Endothelial cell of umbilical vein (primary cell): ENCODE results near the gene CSNK1G2. TPM values are rescaled to one million over a fixed set of nuclear protein-coding genes. Genes with fewer than 3 reads are reported as not detected.

Experiments
- BruUV-seq: library from RNA; stranded (reverse); fragments of 400-500 nt; replicated peaks from 2 replicates; lab custom pipeline; 2021; lab: Mats Ljungman, UMichigan
- CTCF ChIA-PET: fragments of 300-600, 350-600 bp; sonication (Branson Sonifier 250); formaldehyde crosslinking; loops from one replicate; lab custom pipeline; 2021; ENCODE audit warnings: antibody characterized with exemption, inconsistent platforms; lab: Charles Lee
- POLR2A ChIA-PET: fragments of 300-600, 350-600 bp; sonication (Branson Sonifier 250); formaldehyde crosslinking; loops from one replicate; lab custom pipeline; 2021; ENCODE audit warnings: antibody characterized with exemption, inconsistent platforms; lab: Charles Lee
- DNase-seq: peaks from one replicate; pipeline ENCODE4 v3.0.0-alpha.2; 2011; ENCODE audit warnings: low read depth, low spot score
- FAIRE-seq: peaks from 2 replicates; lab custom pipeline; 2011; peaks lifted over from hg19 to GRCh38; lab: Jason Lieb, UNC
- H2AFZ ChIP-seq: 2 replicates; pipeline ENCODE4 v1.6.0; 2012; ENCODE audit warnings: low read depth, low read length, control low read depth, inconsistent platforms
- H3K27ac ChIP-seq: 2 replicates; pipeline ENCODE4 v1.5.1; 2011; ENCODE audit warnings: low read depth, mild to moderate bottlenecking, control low read depth, low read length, moderate library complexity; ENCODE audit not compliant: insufficient read depth
- H3K27me3 ChIP-seq, 2 experiments: 2 replicates each; pipeline versions ENCODE4 v1.6.0 to v1.6.1; 2011; ENCODE audit warnings: low read length in 2 of 2, mixed read lengths in 1 of 2; ENCODE audit not compliant: control insufficient read depth in 2 of 2, insufficient read depth in 2 of 2
- H3K36me3 ChIP-seq, 2 experiments: 2 replicates in 1 of 2; 3 replicates in 1 of 2; pipeline ENCODE4 v1.5.1; 2011; ENCODE audit warnings: low read length in 2 of 2, mild to moderate bottlenecking in 1 of 2, moderate library complexity in 1 of 2; ENCODE audit not compliant: control insufficient read depth in 2 of 2, insufficient read depth in 2 of 2; ENCODE audit errors: extremely low read depth in 1 of 2
- H3K4me1 ChIP-seq: 3 replicates; pipeline ENCODE4 v1.5.1; 2011; ENCODE audit warnings: mild to moderate bottlenecking, low read length; ENCODE audit not compliant: control insufficient read depth, insufficient read depth; ENCODE audit errors: extremely low read depth
- H3K4me2 ChIP-seq: 2 replicates; pipeline ENCODE4 v1.6.1; 2011; ENCODE audit warnings: low read length, control low read depth, mixed read lengths; ENCODE audit not compliant: insufficient read depth
- H3K4me3 ChIP-seq, 3 experiments: fragments of 200-600 bp in 1 of 3; sonication (generic), shearing (Covaris generic) in 1 of 3; replicated peaks in 1 of 3; 2 replicates each; pipeline ENCODE4 v1.5.1; 2011 to 2016; ENCODE audit warnings: control low read depth in 3 of 3, low read length in 3 of 3, mild to moderate bottlenecking in 2 of 3, inconsistent platforms in 1 of 3, low read depth in 1 of 3, moderate library complexity in 1 of 3; ENCODE audit not compliant: insufficient read depth in 1 of 3
- H3K79me2 ChIP-seq: 2 replicates; pipeline ENCODE4 v1.6.0; 2012; ENCODE audit warnings: low read length, inconsistent platforms; ENCODE audit not compliant: control insufficient read depth, insufficient read depth
- H3K9ac ChIP-seq: replicated peaks from 2 replicates; pipeline ENCODE3; 2011; ENCODE audit warnings: low read length, control low read depth; ENCODE audit not compliant: insufficient read depth; ENCODE audit errors: extremely low read depth
- H3K9me1 ChIP-seq: replicated peaks from 3 replicates; pipeline ENCODE4 v1.6.0; 2011; ENCODE audit warnings: mild to moderate bottlenecking, low read length; ENCODE audit not compliant: control insufficient read depth, insufficient read depth; ENCODE audit errors: extremely low read depth
- H3K9me3 ChIP-seq: replicated peaks from 2 replicates; pipeline ENCODE4 v1.5.1; 2012; ENCODE audit warnings: low read length, inconsistent platforms; ENCODE audit not compliant: control insufficient read depth, insufficient read depth
- H4K20me1 ChIP-seq: replicated peaks from 2 replicates; pipeline ENCODE3; 2011; ENCODE audit warnings: mild to moderate bottlenecking, low read length; ENCODE audit not compliant: control insufficient read depth, insufficient read depth; ENCODE audit errors: extremely low read depth
- EZH2 ChIP-seq: IDR thresholded peaks from 2 replicates; pipeline ENCODE4 v1.6.1; 2012; ENCODE audit warnings: borderline replicate concordance, low read depth, mild to moderate bottlenecking, moderate library complexity, low read length, inconsistent platforms; ENCODE audit not compliant: severe bottlenecking
- FOS ChIP-seq: IDR thresholded peaks from 2 replicates; pipeline ENCODE4 v1.6.1; 2011; ENCODE audit warnings: mild to moderate bottlenecking, low read length, moderate library complexity, borderline replicate concordance; ENCODE audit not compliant: insufficient read depth
- GATA2 ChIP-seq: IDR thresholded peaks from 2 replicates; pipeline ENCODE4 v1.7.0; 2011; ENCODE audit warnings: low read depth, mild to moderate bottlenecking, moderate library complexity, mixed read lengths, low read length; ENCODE audit not compliant: insufficient read length, insufficient read depth
- JUN ChIP-seq: IDR thresholded peaks from 2 replicates; pipeline ENCODE4 v1.6.1; 2011; ENCODE audit warnings: borderline replicate concordance, low read depth; ENCODE audit not compliant: insufficient read length, insufficient read depth
- MAX ChIP-seq: IDR thresholded peaks from 2 replicates; pipeline ENCODE4 v1.6.1; 2011; ENCODE audit not compliant: insufficient read depth, insufficient read length
- MYC ChIP-seq: IDR thresholded peaks from one replicate; pipeline ENCODE4 v1.6.1; 2011; ENCODE audit warnings: mild to moderate bottlenecking, low read depth, low read length
- POLR2A ChIP-seq: IDR thresholded peaks from 2 replicates; pipeline ENCODE4 v1.6.1; 2012; ENCODE audit warnings: low read depth, mild to moderate bottlenecking, control low read depth, low read length
- POLR2AphosphoS5 ChIP-seq: IDR thresholded peaks from 2 replicates; pipeline ENCODE4 v1.6.1; 2012; ENCODE audit warnings: low read depth, mild to moderate bottlenecking, control low read depth, low read length, moderate library complexity; ENCODE audit not compliant: insufficient read depth
- dilution Hi-C: fragments of 300-500 bp; cut with MboI; formaldehyde crosslinking; loops from one replicate; pipeline ENCODE4 v1.15.0; 2019; ENCODE audit warnings: low sequenced_read_pairs; ENCODE audit not compliant: extremely low pct_ligation_motif_present
- intact Hi-C: fragments of 100-400 bp; cut with micrococcal nuclease; formaldehyde crosslinking; loops from one replicate; pipeline ENCODE4 v1.10.0; 2022
- polyA plus RNA-seq, 4 experiments: library from polyadenylated mRNA; depleted of rRNA in 3 of 4; stranded (reverse) in 3 of 4; unstranded in 1 of 4; fragments of >200 nt; gene quantifications; 2 replicates each; pipeline versions ENCODE4 v1.2.1 to v1.2.3, GENCODE V29; 2011 to 2012; ENCODE audit warnings: missing spikeins in 1 of 4
- total RNA-seq: library from RNA; stranded (reverse); gene quantifications from 2 replicates; pipeline ENCODE4 v1.2.3, GENCODE V29; 2021
- TF ChIP-seq, protein P1 (sequence below), 2 donors: IDR thresholded peaks; 1 replicate in 1 of 2; 2 replicates in 1 of 2; pipeline ENCODE4 v1.5.1; 2011; ENCODE audit warnings: low read length in 2 of 2, mild to moderate bottlenecking in 2 of 2, moderate library complexity in 2 of 2, control low read depth in 1 of 2, inconsistent platforms in 1 of 2, low read depth in 1 of 2; ENCODE audit not compliant: insufficient read depth in 1 of 2; ENCODE audit errors: extremely low read depth in 1 of 2

Gene CSNK1G2
- total and polyA plus RNA-seq, 2 donors (not counting 3 experiments of a cell fraction or from before 2014, with no cell fraction given): 96.6 to 110 TPM

GRCh38 chr19:1975162-1975480, 34.1 kb downstream of the CSNK1G2 start:
- H3K4me1 ChIP-seq: no peaks in the 10 kb centered on the region
- CTCF ChIA-PET: no interaction called here
- H3K4me2 ChIP-seq: no peak overlapping the region
- H3K36me3 ChIP-seq: peaks cover 0 to 26% of the 10 kb centered on the region in 2 experiments
- H3K9ac ChIP-seq: no peak overlapping the region
- intact Hi-C loops: no loop called here
- FAIRE-seq (no peak), DNase-seq (no peak)
- no peaks in the 10 kb centered on the region for H3K27me3 ChIP-seq
- H3K9me3 ChIP-seq: no peaks in the 10 kb centered on the region
- POLR2A ChIA-PET: no interaction called here
- H3K4me3 ChIP-seq: no peak overlapping the region
- no peaks in the 10 kb centered on the region for H3K9me1 ChIP-seq
- dilution Hi-C loops: no loop called here
- no peak overlapping the region for H2AFZ ChIP-seq
- TF ChIP-seq, protein P1, sequence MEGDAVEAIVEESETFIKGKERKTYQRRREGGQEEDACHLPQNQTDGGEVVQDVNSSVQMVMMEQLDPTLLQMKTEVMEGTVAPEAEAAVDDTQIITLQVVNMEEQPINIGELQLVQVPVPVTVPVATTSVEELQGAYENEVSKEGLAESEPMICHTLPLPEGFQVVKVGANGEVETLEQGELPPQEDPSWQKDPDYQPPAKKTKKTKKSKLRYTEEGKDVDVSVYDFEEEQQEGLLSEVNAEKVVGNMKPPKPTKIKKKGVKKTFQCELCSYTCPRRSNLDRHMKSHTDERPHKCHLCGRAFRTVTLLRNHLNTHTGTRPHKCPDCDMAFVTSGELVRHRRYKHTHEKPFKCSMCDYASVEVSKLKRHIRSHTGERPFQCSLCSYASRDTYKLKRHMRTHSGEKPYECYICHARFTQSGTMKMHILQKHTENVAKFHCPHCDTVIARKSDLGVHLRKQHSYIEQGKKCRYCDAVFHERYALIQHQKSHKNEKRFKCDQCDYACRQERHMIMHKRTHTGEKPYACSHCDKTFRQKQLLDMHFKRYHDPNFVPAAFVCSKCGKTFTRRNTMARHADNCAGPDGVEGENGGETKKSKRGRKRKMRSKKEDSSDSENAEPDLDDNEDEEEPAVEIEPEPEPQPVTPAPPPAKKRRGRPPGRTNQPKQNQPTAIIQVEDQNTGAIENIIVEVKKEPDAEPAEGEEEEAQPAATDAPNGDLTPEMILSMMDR (IDR thresholded peaks at IDR 0.05; ENCODE audit: extremely low read depth in 1 of 2, insufficient read depth in 1 of 2, low read depth in 1 of 2, low read length in 2 of 2): no peak
- TF ChIP-seq POLR2A (no peak), POLR2AphosphoS5 (no peak), GATA2 (no peak), JUN (no peak), FOS (no peak), EZH2 (no peak), MAX (no peak), MYC (no peak)
- no peaks in the 10 kb centered on the region for H4K20me1 ChIP-seq
- peaks cover 24% of the 10 kb centered on the region for H3K79me2 ChIP-seq
- no peak overlapping the region for H3K27ac ChIP-seq
- no TSS peak for BruUV-seq
